Activated T-cell treated with anti-CD3 and anti-CD28 coated beads for 24 hours (primary cell): ENCODE results near the gene C4orf17.
A peak's percentile ranks its signal among the peaks of the same experiment; 100 is the strongest.

Experiments
- DNase-seq: peaks from one replicate; pipeline ENCODE4 v3.0.0-alpha.2; 2020; ENCODE audit warnings: low read depth

C4orf17 gene

GRCh38 chr4:99537674-99538073 is 26.9 kb downstream of the C4orf17 start:
- DNase-seq = no peak

DNA sequence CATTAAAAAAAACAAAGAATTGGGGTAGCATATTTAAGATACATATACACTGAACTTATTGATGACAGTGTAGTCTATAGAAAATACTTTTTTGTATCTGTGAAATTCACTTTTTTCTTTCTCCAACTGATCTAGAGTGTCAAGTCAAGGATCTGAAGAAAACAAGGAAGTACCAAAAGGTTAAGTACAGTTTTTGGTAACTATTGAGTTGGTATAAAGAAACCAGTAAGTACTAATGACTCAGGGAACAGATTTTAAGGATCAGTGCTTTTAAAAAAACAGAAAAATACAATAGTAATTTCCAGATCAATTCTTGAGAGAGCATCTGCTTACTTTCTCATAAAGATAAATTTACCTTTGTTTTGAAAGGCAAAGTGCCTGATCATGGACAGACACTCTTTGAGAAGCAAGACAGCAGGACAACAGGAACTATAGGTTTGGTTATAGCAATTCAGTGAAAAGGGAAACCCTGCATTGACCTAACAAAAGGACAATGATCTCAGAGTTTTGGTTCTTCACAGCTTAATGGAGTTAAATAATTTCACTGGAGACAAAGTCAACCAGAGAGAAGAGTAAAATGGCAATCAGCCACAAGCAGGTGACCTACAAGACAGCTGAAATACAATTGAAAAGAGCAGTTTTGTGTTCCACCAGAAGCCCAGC is 29.6 kb downstream of the C4orf17 start:
- no peak for DNase-seq

- no peak for DNase-seq
Observed at GRCh38 chr4:99552872-99553271, 42.1 kb downstream of the C4orf17 start.

- peak; percentile 95 for DNase-seq
Observed at GRCh38 chr4:99563310-99564186, 52.7 kb downstream of the C4orf17 start, which contains the start of gene TRMT10A. Gene TRMT10A, minus strand, starts transcription at chr4:99564039. Its CDS starts 4,701 bp downstream, at chr4:99559338.

GRCh38 chr4:99564921-99565320 is 54.1 kb downstream of the C4orf17 start:
- DNase-seq = no peak

GRCh38 chr4:99571883-99572282 is 61.1 kb downstream of the C4orf17 start:
- no peak for DNase-seq

DNA sequence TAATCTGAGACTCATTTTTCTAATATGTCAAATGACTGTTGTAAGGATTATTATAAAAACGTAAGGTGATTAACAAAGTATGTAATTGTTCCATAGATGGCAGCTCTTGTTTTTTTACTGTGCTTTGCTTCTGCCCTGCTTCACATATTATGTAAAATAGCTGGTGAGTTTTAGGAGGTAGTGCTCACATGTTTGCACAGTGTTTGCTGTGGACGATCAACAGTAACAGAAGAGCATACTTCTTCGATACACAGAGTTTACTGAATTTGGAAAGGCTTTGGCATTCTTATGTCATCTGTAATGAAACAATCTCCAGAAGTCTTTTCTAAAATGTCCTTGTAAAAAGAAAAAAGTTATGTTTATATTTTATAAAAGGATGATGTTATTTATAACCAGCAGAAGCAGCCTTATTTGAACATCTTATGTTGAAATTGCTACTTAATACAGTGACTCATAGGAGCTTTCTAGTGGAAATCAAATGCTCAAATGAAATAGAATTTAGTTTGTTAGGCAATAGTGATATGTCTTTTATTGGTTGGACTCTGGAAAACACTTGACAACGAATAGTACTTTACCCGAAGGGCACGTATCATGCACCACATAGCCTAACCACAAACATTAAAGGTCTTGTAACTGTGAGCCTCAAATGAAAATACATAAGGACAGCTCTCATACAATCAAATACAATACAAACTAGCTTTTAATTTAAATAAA is 61.9 kb downstream of the C4orf17 start:
- no peak for DNase-seq

DNA sequence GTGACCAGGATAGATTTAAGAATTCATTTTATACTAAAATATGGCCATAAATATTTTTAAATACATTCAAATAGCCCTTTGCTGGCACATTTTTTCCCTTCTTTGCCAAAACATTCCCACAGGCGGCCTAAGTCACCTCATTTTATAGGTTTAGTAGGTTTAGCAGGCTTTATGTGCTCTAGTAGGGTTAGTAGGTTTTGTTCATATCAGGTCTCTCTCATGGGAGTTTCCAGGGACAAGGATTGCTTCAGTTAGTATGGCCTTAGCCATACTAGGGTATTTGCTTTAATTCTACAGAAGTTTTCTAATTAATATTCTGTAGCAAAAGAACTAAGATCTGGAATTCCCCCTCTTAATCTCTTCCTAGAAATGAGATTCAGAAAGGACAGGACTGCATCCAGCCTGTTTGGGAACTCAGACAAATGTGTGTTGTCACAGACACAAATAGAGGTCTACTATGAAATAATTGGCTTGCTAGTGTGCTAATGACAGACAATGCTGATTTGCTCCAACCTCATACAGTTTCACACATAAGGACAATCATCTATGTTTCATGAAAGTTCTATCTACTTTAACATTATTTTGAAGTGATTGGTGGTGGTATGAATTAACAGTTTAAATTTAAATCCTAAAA is 63.0 kb downstream of the C4orf17 start:
- DNase-seq = no peak

GRCh38 chr4:99574530-99575324 is 63.9 kb downstream of the C4orf17 start, which contains the start of gene MTTP:
Gene MTTP, plus strand, starts transcription at chr4:99574824. Its CDS starts 86 bp downstream, at chr4:99574910.
- DNase-seq = no peak

- DNase-seq = no peak
Observed at GRCh38 chr4:99578714-99579113, 67.9 kb downstream of the C4orf17 start.

GRCh38 chr4:99585516-99585915 is 74.7 kb downstream of the C4orf17 start:
- no peak for DNase-seq

DNA sequence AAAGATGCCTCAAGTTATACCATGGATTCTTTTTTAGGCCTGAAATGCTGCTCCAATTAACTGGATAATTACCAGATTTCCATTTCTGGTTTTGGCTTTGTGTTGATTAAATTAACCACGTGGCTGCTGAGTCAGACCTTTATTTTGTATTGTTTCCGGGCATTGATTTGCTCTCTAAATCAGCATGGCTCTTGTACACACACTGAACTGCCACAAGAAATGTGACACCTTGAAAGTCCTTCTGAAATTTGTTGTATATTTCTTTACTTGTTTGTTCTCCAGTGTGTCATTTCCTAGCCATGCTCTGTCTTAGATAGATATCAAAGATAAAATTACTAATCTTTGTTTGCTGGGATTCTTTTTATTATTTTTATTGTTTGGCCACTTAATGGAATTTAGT is 75.5 kb downstream of the C4orf17 start:
- no peak for DNase-seq

DNA sequence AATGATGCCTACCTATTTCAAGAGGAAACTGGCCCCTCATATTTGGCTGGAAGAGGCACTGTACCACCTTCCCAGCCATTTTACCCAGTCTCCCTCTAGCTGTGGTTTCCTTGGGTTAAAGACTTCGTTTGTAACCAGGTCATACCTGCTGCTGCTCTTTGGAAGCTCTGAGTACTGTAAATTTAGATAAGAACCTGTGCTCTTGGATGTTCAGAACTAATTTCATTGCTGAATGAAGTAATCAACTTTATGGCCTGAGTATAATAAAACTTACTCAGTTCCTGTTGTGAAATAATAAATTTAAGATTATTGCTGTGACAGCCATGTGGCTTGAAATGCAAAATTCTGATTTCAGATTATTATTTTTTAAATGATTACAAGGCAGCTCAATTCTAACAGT is 76.0 kb downstream of the C4orf17 start:
- DNase-seq = no peak

DNA sequence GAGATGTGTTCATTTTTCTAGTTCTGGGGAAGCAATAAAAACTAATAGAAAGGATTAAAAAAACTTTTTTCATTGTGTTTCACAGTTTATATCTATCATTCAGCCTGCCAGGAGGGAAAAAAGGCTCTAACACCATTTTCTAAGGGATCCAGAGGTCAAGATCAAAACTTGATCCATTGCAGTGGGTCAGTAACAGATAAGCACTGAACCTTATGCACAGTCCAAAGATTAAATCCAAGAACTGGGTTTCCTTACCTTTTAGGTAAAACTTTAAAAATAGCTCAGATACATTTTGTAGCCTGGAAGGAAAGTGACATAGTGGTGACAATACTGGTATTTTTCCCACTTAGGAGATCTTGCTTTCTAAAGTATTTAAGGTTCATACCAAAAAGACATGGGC is 76.5 kb downstream of the C4orf17 start:
- DNase-seq = no peak

- DNase-seq = no peak
Observed at GRCh38 chr4:99587803-99588202, 77.0 kb downstream of the C4orf17 start.

DNA sequence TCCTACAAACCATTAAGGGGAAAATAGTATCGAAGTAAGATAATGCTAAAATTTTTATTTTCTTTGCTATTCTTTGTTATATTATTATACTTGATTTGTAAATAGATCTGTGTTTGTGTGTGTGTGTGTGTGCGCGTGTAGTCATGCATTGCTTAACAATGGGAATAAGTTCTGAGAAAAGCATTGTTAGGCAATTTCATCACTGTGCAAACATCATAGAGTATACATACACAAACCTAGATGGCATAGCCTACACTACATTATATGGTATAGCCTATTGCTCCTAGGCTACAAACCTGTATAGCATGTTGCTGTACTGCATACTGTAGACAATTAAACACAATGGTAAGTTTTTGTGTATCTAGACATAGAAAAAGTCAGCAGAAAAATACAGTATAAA is 80.9 kb downstream of the C4orf17 start:
- no peak for DNase-seq
